IPS-18c (cell line): ENCODE data around the gene YIPF7.

Experiments used
- H3K4me3 ChIP-seq: 2 replicates; pipeline ENCODE4 v1.7.0; 2013; ENCODE audit warnings: low read depth, mild to moderate bottlenecking, low read length, moderate library complexity; ENCODE audit not compliant: insufficient read depth
- H3K9me3 ChIP-seq: one replicate; pipeline ENCODE4 v1.6.1; 2013; ENCODE audit warnings: mild to moderate bottlenecking, low read length, moderate library complexity; ENCODE audit not compliant: control insufficient read depth, insufficient read depth

YIPF7 gene

DNA sequence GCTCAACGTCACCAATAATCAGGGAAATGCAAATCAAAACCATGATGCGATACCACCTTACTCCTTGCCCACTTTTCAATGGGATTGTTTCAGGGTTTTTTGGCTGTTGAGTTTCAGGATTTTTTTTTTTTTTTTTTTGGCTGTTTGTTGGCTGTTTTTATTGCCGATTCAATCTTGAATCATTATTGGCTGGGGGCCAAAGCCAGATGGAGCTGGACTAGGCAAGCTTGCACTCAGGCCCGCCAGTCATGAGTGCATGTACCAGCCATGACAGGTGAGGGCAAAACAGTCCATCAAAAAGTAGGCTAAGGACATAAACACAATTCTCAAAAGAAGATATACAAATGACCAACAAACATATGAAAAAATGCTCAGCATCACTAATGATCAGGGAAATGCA lies 13.3 kb downstream of the YIPF7 start:
- H3K4me3 ChIP-seq, result no peak overlapping the region
- H3K9me3 ChIP-seq, result no peaks in the 10 kb centered on the region

DNA sequence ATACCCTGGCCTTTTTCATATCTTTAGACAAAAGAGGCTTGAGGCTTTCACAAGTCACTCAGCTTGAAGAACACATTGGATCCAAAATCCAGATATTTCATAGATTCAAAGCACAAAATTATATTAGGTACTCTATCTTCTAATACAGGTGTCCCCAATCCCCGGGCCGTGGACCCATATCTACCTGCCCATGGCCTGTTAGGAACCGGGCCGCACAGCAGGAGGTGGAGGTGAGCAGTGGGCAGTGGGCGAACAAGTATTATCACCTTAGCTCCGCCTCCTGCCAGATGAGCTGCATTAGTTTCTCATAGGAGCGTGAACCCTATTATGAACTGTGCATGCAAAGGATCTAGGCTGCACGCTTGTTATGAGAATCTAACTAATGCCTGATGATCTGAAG lies 18.7 kb downstream of the YIPF7 start:
- H3K4me3 ChIP-seq, result no peak overlapping the region
- H3K9me3 ChIP-seq, result no peaks in the 10 kb centered on the region

DNA sequence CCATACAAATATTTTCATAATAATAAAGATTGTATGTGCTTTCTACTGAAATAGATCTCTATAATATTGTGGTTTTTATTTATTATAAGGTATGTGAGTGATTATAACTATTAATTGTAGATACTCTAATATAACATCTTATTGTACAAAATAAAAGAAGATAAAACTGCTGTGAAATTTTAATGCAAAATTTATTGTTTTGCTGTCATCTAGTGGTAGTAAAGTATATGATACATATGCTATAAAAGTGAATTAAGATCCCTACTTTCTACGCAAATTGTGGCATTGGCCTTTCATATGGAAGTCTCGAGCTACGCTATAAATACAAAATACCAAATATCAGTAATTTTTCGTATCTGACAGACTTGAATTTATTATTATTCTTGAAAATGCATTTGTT lies 19.3 kb downstream of the YIPF7 start:
- Histone ChIP-seq H3K9me3 (no peaks in the 10 kb centered on the region), H3K4me3 (no peak overlapping the region)

DNA sequence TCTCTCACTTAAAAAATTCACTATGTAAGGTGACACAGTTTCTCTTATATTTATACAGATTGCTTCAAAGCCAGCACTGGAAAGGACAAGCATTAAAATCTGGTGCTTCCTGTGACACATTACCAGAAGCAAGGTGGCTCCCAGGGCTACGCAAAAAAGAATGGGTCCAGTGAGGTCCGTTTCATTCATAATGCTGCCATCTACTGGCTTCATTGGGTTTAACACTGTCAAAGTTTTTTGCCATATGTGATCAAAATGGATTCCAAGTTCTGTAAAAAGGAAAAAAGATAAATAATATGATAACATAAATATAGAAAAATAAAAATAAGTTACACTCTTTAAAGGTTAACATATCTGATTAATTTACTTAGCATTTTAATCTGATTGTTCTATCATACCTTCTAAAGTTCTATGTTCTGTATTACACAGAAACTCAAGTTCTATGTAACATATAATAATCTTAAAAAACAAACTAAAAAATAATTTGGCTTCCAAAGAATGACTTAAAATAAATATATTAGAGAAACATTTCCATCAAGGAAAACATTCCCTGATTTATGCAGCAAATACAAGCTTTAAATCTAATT lies 22.1 kb downstream of the YIPF7 start:
- H3K4me3 ChIP-seq, result no peak overlapping the region
- no peaks in the 10 kb centered on the region for H3K9me3 ChIP-seq

DNA sequence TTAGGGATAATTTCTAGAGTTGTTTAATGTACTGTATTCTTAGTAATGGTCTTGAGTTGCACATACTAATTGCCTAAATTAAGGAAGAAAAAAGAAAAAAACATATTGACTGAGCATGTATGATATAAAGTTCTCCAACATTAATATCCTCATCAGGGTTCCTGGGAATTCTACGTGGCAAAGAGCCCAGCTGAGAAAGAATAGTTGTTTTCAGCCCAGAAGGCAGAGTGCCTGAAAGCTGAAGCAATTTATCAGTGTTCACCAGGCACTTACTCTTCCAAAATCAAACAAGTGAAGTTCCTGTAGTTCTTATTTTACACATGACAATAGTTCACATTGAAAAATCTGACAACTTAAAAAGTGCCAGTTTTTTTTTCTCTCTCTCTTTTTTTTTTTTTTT lies 27.7 kb downstream of the YIPF7 start:
- no peaks in the 10 kb centered on the region for H3K9me3 ChIP-seq
- H3K4me3 ChIP-seq, result no peak overlapping the region

DNA sequence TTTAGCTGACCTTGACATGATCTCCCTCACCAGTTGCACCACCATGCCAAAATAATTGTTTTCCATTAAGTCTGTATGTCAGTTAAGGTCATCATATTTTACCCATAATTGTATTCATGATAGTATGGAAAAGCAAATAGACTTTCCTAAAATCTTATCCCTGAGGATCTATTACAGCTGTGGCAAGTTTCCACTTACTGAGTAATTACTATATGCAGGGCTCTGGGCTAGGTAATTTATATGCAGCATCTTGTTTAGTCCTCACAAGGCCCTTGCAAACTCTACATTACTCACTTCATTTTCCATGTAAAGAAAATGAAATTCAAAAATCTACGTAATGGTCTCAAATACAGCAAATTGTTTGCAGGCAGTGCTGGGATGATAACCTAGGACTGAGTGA lies 34.8 kb downstream of the YIPF7 start:
- no peaks in the 10 kb centered on the region for H3K9me3 ChIP-seq

DNA sequence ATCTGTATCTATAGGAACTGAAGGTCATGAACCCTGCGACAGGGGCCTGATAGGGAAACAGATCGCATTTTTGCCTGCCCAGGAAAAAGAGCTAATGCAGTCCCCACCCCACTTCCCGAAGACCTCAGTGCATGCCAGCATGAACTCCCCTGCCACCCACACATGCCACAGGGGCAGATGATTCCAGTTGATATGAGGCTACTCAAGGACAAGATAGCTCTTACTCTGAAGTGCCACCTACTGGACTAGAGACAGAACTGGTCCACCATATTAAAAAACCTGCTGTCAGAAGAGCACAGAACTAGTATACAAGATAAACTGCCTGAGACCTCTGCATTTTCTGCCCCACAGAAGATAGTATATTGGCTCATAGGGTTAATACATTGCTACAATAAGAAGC lies 68.0 kb downstream of the YIPF7 start:
- Histone ChIP-seq H3K9me3 (no peaks in the 10 kb centered on the region), H3K4me3 (no peak overlapping the region)

More for the DNA sequence above, 34.8 kb downstream of the YIPF7 start:
- H3K4me3 ChIP-seq, result no peak overlapping the region

DNA sequence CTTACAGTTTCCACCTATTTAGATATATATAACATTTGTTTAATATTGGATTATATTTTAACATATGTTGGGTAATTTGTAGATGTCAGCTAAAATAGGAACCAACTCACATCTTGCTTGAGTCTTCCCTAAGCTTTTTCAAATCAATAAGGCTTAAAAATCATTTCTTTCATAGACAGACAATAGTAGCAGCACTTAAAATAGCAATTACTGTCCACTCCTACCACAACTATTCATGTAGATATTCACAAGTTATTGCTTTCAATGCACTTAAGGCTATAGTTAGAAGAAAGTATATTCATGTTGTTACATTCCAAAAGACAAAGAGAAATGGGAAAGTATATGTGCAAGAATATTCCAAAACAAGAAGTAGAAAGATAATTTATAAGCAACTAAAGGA lies 71.2 kb downstream of the YIPF7 start:
- no peaks in the 10 kb centered on the region for H3K9me3 ChIP-seq
- H3K4me3 ChIP-seq, result no peak overlapping the region

DNA sequence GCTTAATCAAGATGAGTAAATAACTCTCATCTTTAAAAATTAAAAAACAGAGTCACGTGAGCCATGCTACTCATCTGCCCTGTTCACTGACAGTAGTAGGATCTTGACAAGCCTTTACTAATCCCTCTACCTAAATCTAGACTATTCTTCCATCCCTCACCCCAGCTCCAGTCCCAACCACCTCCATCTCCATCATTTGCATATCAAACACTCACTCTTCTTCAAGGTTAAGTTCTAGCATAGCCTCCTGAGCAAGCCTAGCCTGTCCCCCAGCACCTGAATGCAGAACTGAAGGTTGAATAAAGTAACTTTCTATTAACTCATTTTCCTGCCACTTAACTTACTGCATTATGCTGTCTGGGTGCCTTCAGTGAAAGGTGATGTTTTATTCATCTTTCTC lies 72.5 kb downstream of the YIPF7 start:
- Histone ChIP-seq H3K4me3 (no peak overlapping the region), H3K9me3 (no peaks in the 10 kb centered on the region)
